GDM1 (cell line): ENCODE data around the gene EPN1.
"Not testable (repeated sequence)": the region's sequence is repeated elsewhere in the genome, so short reads cannot be mapped to it uniquely, and the experiment has no call there.

Experiments used
- DNase-seq: peaks from one replicate; lab custom pipeline; 2025; lab: John Stamatoyannopoulos, UW

Gene EPN1

GRCh38 chr19:55720214-55720746 lies 45.3 kb downstream of the EPN1 start:
- DNase-seq: no peak

- DNase-seq: no peak
Measured at GRCh38 chr19:55720801-55721200, 45.8 kb downstream of the EPN1 start.

GRCh38 chr19:55723491-55723890 lies 48.5 kb downstream of the EPN1 start:
- no peak for DNase-seq

GRCh38 chr19:55730378-55730777 lies 55.4 kb downstream of the EPN1 start:
- not testable (repeated sequence) for DNase-seq

- DNase-seq: no peak
Measured at GRCh38 chr19:55738302-55738701, 63.3 kb downstream of the EPN1 start, which contains the start of gene NLRP9. Gene NLRP9, minus strand, starts transcription at chr19:55738402. Its CDS starts 28 bp downstream, at chr19:55738374.

- DNase-seq: no peak
Measured at GRCh38 chr19:55750715-55751114, 75.7 kb downstream of the EPN1 start.

- DNase-seq: no peak
Measured at GRCh38 chr19:55753401-55753800, 78.4 kb downstream of the EPN1 start.

GRCh38 chr19:55756808-55757207 lies 81.8 kb downstream of the EPN1 start:
- DNase-seq: not testable (repeated sequence)

GRCh38 chr19:55758797-55759196 lies 83.8 kb downstream of the EPN1 start, which contains the start of gene RFPL4A:
Gene RFPL4A, plus strand, starts transcription at chr19:55759097. Its CDS starts 2,704 bp downstream, at chr19:55761801.
- DNase-seq: not testable (repeated sequence)
